ENCODE results near the gene HEXIM2. TPM values are rescaled to one million over a fixed set of nuclear protein-coding genes. Genes with fewer than 3 reads are reported as not detected.
"Not testable (repeated sequence)": the region's sequence is repeated elsewhere in the genome, so short reads cannot be mapped to it uniquely, and the experiment has no call there.

Gene HEXIM2
- total and polyA plus RNA-seq, 2 of the 13 experiments (the other 11 are each of a cell fraction or from before 2014, with no cell fraction given), result 27.1 to 32.4 TPM

DNA sequence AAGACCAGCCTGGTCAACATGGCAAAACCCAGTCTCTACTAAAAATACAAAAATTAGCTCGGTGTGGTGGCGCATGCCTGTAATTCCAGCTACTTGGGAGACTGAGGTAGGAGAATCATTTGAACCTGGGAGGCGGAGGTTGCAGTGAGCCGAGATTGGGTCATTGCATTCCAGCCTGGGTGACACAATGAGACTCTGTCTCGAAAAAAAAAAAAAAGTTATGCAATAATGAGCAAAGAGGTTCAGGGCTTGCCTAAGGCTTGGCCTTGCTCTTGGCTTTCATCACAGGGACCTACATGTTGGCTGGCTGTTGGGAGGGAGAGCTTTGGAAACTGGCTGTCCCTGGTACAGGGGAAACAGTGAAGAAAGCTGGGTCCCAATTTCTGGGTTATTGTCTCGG, 40.2 kb downstream of the HEXIM2 start (continued):
- TF ChIP-seq, protein P1, sequence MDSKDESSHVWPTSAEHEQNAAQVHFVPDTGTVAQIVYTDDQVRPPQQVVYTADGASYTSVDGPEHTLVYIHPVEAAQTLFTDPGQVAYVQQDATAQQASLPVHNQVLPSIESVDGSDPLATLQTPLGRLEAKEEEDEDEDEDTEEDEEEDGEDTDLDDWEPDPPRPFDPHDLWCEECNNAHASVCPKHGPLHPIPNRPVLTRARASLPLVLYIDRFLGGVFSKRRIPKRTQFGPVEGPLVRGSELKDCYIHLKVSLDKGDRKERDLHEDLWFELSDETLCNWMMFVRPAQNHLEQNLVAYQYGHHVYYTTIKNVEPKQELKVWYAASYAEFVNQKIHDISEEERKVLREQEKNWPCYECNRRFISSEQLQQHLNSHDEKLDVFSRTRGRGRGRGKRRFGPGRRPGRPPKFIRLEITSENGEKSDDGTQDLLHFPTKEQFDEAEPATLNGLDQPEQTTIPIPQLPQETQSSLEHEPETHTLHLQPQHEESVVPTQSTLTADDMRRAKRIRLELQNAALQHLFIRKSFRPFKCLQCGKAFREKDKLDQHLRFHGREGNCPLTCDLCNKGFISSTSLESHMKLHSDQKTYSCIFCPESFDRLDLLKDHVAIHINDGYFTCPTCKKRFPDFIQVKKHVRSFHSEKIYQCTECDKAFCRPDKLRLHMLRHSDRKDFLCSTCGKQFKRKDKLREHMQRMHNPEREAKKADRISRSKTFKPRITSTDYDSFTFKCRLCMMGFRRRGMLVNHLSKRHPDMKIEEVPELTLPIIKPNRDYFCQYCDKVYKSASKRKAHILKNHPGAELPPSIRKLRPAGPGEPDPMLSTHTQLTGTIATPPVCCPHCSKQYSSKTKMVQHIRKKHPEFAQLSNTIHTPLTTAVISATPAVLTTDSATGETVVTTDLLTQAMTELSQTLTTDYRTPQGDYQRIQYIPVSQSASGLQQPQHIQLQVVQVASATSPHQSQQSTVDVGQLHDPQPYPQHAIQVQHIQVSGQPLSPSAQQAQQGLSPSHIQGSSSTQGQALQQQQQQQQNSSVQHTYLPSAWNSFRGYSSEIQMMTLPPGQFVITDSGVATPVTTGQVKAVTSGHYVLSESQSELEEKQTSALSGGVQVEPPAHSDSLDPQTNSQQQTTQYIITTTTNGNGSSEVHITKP (CRISPR knock-in tag; IDR thresholded peaks at IDR 0.05; ENCODE audit: low read depth), result peak; percentile 86; the same call in 1 of the 2 replicates
- TF ChIP-seq, protein P2, sequence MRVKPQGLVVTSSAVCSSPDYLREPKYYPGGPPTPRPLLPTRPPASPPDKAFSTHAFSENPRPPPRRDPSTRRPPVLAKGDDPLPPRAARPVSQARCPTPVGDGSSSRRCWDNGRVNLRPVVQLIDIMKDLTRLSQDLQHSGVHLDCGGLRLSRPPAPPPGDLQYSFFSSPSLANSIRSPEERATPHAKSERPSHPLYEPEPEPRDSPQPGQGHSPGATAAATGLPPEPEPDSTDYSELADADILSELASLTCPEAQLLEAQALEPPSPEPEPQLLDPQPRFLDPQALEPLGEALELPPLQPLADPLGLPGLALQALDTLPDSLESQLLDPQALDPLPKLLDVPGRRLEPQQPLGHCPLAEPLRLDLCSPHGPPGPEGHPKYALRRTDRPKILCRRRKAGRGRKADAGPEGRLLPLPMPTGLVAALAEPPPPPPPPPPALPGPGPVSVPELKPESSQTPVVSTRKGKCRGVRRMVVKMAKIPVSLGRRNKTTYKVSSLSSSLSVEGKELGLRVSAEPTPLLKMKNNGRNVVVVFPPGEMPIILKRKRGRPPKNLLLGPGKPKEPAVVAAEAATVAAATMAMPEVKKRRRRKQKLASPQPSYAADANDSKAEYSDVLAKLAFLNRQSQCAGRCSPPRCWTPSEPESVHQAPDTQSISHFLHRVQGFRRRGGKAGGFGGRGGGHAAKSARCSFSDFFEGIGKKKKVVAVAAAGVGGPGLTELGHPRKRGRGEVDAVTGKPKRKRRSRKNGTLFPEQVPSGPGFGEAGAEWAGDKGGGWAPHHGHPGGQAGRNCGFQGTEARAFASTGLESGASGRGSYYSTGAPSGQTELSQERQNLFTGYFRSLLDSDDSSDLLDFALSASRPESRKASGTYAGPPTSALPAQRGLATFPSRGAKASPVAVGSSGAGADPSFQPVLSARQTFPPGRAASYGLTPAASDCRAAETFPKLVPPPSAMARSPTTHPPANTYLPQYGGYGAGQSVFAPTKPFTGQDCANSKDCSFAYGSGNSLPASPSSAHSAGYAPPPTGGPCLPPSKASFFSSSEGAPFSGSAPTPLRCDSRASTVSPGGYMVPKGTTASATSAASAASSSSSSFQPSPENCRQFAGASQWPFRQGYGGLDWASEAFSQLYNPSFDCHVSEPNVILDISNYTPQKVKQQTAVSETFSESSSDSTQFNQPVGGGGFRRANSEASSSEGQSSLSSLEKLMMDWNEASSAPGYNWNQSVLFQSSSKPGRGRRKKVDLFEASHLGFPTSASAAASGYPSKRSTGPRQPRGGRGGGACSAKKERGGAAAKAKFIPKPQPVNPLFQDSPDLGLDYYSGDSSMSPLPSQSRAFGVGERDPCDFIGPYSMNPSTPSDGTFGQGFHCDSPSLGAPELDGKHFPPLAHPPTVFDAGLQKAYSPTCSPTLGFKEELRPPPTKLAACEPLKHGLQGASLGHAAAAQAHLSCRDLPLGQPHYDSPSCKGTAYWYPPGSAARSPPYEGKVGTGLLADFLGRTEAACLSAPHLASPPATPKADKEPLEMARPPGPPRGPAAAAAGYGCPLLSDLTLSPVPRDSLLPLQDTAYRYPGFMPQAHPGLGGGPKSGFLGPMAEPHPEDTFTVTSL (CRISPR knock-in tag; IDR thresholded peaks at IDR 0.05; ENCODE audit: borderline replicate concordance), result peak; percentile 78; the same call in 1 of the 2 replicates
- TF ChIP-seq, protein P3, sequence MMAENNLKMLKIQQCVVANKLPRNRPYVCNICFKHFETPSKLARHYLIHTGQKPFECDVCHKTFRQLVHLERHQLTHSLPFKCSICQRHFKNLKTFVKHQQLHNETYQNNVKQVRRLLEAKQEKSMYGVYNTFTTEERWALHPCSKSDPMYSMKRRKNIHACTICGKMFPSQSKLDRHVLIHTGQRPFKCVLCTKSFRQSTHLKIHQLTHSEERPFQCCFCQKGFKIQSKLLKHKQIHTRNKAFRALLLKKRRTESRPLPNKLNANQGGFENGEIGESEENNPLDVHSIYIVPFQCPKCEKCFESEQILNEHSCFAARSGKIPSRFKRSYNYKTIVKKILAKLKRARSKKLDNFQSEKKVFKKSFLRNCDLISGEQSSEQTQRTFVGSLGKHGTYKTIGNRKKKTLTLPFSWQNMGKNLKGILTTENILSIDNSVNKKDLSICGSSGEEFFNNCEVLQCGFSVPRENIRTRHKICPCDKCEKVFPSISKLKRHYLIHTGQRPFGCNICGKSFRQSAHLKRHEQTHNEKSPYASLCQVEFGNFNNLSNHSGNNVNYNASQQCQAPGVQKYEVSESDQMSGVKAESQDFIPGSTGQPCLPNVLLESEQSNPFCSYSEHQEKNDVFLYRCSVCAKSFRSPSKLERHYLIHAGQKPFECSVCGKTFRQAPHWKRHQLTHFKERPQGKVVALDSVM (CRISPR knock-in tag; IDR thresholded peaks at IDR 0.05), result peak; percentile 88
- peak; percentile 96 for TF ChIP-seq ZNF460 (CRISPR knock-in tag; IDR thresholded peaks at IDR 0.05; ENCODE audit: borderline replicate concordance)
- TF ChIP-seq ZNF615 (CRISPR knock-in tag; IDR thresholded peaks at IDR 0.05; ENCODE audit: borderline replicate concordance), result peak; percentile 60; the same call in 1 of the 2 replicates
- TF ChIP-seq, protein P4, sequence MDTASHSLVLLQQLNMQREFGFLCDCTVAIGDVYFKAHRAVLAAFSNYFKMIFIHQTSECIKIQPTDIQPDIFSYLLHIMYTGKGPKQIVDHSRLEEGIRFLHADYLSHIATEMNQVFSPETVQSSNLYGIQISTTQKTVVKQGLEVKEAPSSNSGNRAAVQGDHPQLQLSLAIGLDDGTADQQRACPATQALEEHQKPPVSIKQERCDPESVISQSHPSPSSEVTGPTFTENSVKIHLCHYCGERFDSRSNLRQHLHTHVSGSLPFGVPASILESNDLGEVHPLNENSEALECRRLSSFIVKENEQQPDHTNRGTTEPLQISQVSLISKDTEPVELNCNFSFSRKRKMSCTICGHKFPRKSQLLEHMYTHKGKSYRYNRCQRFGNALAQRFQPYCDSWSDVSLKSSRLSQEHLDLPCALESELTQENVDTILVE (CRISPR knock-in tag; IDR thresholded peaks at IDR 0.05), result peak; percentile 76; the same call in 1 of the 2 replicates
- TF ChIP-seq HOXA5 (CRISPR knock-in tag; IDR thresholded peaks at IDR 0.05), result peak; percentile 78; the same call in 1 of the 2 replicates
- TF ChIP-seq ARNTL (CRISPR knock-in tag; IDR thresholded peaks at IDR 0.05), result 0 out of 2 replicates have a peak, but pooled peaks have one; percentile 53
- not testable (repeated sequence) for TF ChIP-seq FOXA1 (IDR thresholded peaks at IDR 0.05)
- 0 out of 2 replicates have a peak, but pooled peaks have one; percentile 30 for TF ChIP-seq FOXA1 (CRISPR knock-in tag; IDR thresholded peaks at IDR 0.05)
- TF ChIP-seq, protein P5, sequence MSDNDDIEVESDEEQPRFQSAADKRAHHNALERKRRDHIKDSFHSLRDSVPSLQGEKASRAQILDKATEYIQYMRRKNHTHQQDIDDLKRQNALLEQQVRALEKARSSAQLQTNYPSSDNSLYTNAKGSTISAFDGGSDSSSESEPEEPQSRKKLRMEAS (IDR thresholded peaks at IDR 0.05), result peak; percentile 57
